ENCODE measurements around the gene CES1. TPM values are rescaled to one million over a fixed set of nuclear protein-coding genes. Genes with fewer than 3 reads are reported as not detected.
"Not testable (repeated sequence)": the region's sequence is repeated elsewhere in the genome, so short reads cannot be mapped to it uniquely, and the experiment has no call there.

CES1 gene
- total RNA-seq, 1 donor from 2014 or later: 1.0 TPM

DNA sequence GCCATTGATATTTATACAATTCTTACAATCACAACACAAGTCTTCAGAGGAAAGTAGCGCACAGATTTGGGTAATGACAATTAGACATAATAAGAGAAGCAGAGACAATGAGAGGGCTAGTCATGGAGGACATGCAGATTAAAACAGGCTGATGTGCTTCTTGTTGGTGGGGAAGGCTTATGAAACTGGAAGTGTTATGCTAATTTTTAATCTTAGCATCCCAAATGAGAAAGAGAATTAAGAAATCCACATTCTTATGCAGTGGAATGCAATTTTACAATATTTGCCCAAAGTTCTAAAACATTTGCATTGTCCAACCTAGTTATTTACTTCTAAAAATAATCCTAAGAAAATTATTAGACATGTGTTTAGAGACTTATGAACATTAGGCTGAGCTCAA, 24.6 kb downstream of the CES1 start:
- not testable (repeated sequence) for H3K9me3 ChIP-seq (ENCODE audit: control insufficient read depth in 3 of 3, low read length in 3 of 3); H3K27me3 ChIP-seq (ENCODE audit: control insufficient read depth in 3 of 3, insufficient read depth in 3 of 3, low read length in 3 of 3)

GRCh38 chr16:55805104-55805503, 27.8 kb downstream of the CES1 start:
- not testable (repeated sequence) for H3K9me3 ChIP-seq (ENCODE audit: control insufficient read depth in 3 of 3, low read length in 3 of 3); H3K27ac ChIP-seq (ENCODE audit: low read depth, low read length); H3K27me3 ChIP-seq (ENCODE audit: control insufficient read depth in 3 of 3, insufficient read depth in 3 of 3, low read length in 3 of 3); H3K4me1 ChIP-seq (ENCODE audit: control insufficient read depth in 3 of 3, insufficient read depth in 3 of 3, low read length in 3 of 3); H3K4me3 ChIP-seq (ENCODE audit: low read length in 3 of 3); H3K36me3 ChIP-seq (ENCODE audit: control insufficient read depth in 3 of 3, insufficient read depth in 3 of 3, low read length in 3 of 3); H3K9ac ChIP-seq (ENCODE audit: low read depth in 1 of 3, low read length in 3 of 3)

More for the DNA sequence above, 24.6 kb downstream of the CES1 start:
- not testable (repeated sequence) for H3K36me3 ChIP-seq (ENCODE audit: control insufficient read depth in 3 of 3, insufficient read depth in 3 of 3, low read length in 3 of 3); H3K27ac ChIP-seq (ENCODE audit: low read depth, low read length); H3K4me1 ChIP-seq (ENCODE audit: control insufficient read depth in 3 of 3, insufficient read depth in 3 of 3, low read length in 3 of 3); H3K9ac ChIP-seq (ENCODE audit: low read depth in 1 of 3, low read length in 3 of 3); H3K4me3 ChIP-seq (ENCODE audit: low read length in 3 of 3)

- not testable (repeated sequence) for H3K27me3 ChIP-seq (ENCODE audit: control insufficient read depth in 3 of 3, insufficient read depth in 3 of 3, low read length in 3 of 3); H3K9ac ChIP-seq (ENCODE audit: low read depth in 1 of 3, low read length in 3 of 3); H3K4me1 ChIP-seq (ENCODE audit: control insufficient read depth in 3 of 3, insufficient read depth in 3 of 3, low read length in 3 of 3); H3K4me3 ChIP-seq (ENCODE audit: low read length in 3 of 3); H3K9me3 ChIP-seq (ENCODE audit: control insufficient read depth in 3 of 3, low read length in 3 of 3); H3K36me3 ChIP-seq (ENCODE audit: control insufficient read depth in 3 of 3, insufficient read depth in 3 of 3, low read length in 3 of 3); H3K27ac ChIP-seq (ENCODE audit: low read depth, low read length)
These were observed 29.2 kb downstream of the CES1 start for GRCh38 chr16:55803681-55804080.

GRCh38 chr16:55792934-55793374, 39.9 kb downstream of the CES1 start:
- H3K4me1 ChIP-seq (ENCODE audit: control insufficient read depth in 3 of 3, insufficient read depth in 3 of 3, low read length in 3 of 3); H3K4me3 ChIP-seq (ENCODE audit: low read length in 3 of 3); H3K9ac ChIP-seq (ENCODE audit: low read depth in 1 of 3, low read length in 3 of 3); H3K9me3 ChIP-seq (ENCODE audit: control insufficient read depth in 3 of 3, low read length in 3 of 3); H3K27ac ChIP-seq (ENCODE audit: low read depth, low read length); H3K27me3 ChIP-seq (ENCODE audit: control insufficient read depth in 3 of 3, insufficient read depth in 3 of 3, low read length in 3 of 3); H3K36me3 ChIP-seq (ENCODE audit: control insufficient read depth in 3 of 3, insufficient read depth in 3 of 3, low read length in 3 of 3): not testable (repeated sequence)

DNA sequence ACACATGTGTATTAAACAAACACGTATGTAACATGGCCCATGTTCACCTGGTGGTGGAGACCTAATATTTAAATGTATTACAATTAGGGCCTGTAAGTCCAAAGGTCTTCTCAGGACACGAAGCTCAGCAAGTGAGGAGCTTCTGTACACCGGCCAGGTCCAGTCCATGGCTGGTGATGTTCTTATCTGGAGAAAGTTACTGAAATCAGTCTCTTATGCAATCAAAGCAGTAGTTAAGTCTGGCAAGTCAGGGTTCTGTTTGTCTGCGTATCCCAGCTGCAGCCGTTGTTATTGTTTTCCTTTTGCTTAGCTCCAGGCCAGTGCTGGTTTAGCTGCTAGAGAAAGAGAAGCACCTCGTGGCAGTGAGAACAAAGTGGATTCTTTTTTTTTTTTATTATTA, 41.4 kb downstream of the CES1 start:
- not testable (repeated sequence) for H3K9ac ChIP-seq (ENCODE audit: low read depth in 1 of 3, low read length in 3 of 3); H3K4me1 ChIP-seq (ENCODE audit: control insufficient read depth in 3 of 3, insufficient read depth in 3 of 3, low read length in 3 of 3); H3K36me3 ChIP-seq (ENCODE audit: control insufficient read depth in 3 of 3, insufficient read depth in 3 of 3, low read length in 3 of 3); H3K27ac ChIP-seq (ENCODE audit: low read depth, low read length); H3K4me3 ChIP-seq (ENCODE audit: low read length in 3 of 3); H3K9me3 ChIP-seq (ENCODE audit: control insufficient read depth in 3 of 3, low read length in 3 of 3); H3K27me3 ChIP-seq (ENCODE audit: control insufficient read depth in 3 of 3, insufficient read depth in 3 of 3, low read length in 3 of 3)

DNA sequence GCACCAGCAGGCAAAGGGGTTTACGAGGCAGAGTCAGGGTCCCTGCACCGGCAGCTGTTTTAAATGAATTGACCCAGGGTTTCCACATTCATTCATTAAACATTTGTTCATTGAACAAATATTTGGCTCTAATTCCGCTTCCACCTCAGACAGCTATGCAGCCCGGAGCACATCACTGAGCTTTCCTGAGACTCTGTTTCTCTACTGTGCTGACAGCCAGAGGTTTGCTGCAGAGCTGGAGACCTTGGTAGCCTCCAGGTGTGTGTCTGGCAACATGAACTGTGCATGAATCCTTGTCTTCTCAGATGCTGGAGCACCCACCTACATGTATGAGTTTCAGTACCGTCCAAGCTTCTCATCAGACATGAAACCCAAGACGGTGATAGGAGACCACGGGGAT, 42.7 kb downstream of the CES1 start:
- not testable (repeated sequence) for H3K4me3 ChIP-seq (ENCODE audit: low read length in 3 of 3); H3K9me3 ChIP-seq (ENCODE audit: control insufficient read depth in 3 of 3, low read length in 3 of 3); H3K9ac ChIP-seq (ENCODE audit: low read depth in 1 of 3, low read length in 3 of 3); H3K27me3 ChIP-seq (ENCODE audit: control insufficient read depth in 3 of 3, insufficient read depth in 3 of 3, low read length in 3 of 3); H3K27ac ChIP-seq (ENCODE audit: low read depth, low read length); H3K4me1 ChIP-seq (ENCODE audit: control insufficient read depth in 3 of 3, insufficient read depth in 3 of 3, low read length in 3 of 3); H3K36me3 ChIP-seq (ENCODE audit: control insufficient read depth in 3 of 3, insufficient read depth in 3 of 3, low read length in 3 of 3)

DNA sequence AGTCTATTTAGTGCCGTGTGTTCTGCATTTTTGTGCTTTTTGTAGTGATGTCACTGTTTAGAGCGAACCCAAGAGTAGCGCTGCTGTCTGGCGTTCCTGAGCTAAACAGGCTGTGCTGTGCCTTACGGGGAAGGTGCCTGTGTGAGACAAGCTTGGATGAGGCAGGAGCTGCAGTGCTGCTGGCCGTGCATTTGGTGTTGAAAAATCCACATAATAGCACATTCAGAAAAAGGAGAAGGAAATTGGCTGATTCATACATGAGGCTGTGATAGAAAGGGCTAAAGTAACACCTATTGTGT, 50.2 kb downstream of the CES1 start:
- not testable (repeated sequence) for H3K9ac ChIP-seq (ENCODE audit: low read depth in 1 of 3, low read length in 3 of 3); H3K4me1 ChIP-seq (ENCODE audit: control insufficient read depth in 3 of 3, insufficient read depth in 3 of 3, low read length in 3 of 3); H3K9me3 ChIP-seq (ENCODE audit: control insufficient read depth in 3 of 3, low read length in 3 of 3); H3K36me3 ChIP-seq (ENCODE audit: control insufficient read depth in 3 of 3, insufficient read depth in 3 of 3, low read length in 3 of 3); H3K27ac ChIP-seq (ENCODE audit: low read depth, low read length); H3K4me3 ChIP-seq (ENCODE audit: low read length in 3 of 3)
- peaks cover 6 to 15% (median 7%) of the 10 kb centered on the region in 3 donors for H3K27me3 ChIP-seq (ENCODE audit: control insufficient read depth in 3 of 3, insufficient read depth in 3 of 3, low read length in 3 of 3)

- not testable (repeated sequence) for H3K4me1 ChIP-seq (ENCODE audit: control insufficient read depth in 3 of 3, insufficient read depth in 3 of 3, low read length in 3 of 3); H3K9ac ChIP-seq (ENCODE audit: low read depth in 1 of 3, low read length in 3 of 3); H3K36me3 ChIP-seq (ENCODE audit: control insufficient read depth in 3 of 3, insufficient read depth in 3 of 3, low read length in 3 of 3); H3K9me3 ChIP-seq (ENCODE audit: control insufficient read depth in 3 of 3, low read length in 3 of 3); H3K4me3 ChIP-seq (ENCODE audit: low read length in 3 of 3); H3K27ac ChIP-seq (ENCODE audit: low read depth, low read length)
- H3K27me3 ChIP-seq (ENCODE audit: control insufficient read depth in 3 of 3, insufficient read depth in 3 of 3, low read length in 3 of 3): peaks cover 6 to 15% (median 7%) of the 10 kb centered on the region in 3 donors
These were observed 50.7 kb downstream of the CES1 start for GRCh38 chr16:55782091-55782792.

- H3K9ac ChIP-seq (ENCODE audit: low read depth in 1 of 3, low read length in 3 of 3); H3K4me3 ChIP-seq (ENCODE audit: low read length in 3 of 3); H3K36me3 ChIP-seq (ENCODE audit: control insufficient read depth in 3 of 3, insufficient read depth in 3 of 3, low read length in 3 of 3); H3K27ac ChIP-seq (ENCODE audit: low read depth, low read length); H3K4me1 ChIP-seq (ENCODE audit: control insufficient read depth in 3 of 3, insufficient read depth in 3 of 3, low read length in 3 of 3); H3K9me3 ChIP-seq (ENCODE audit: control insufficient read depth in 3 of 3, low read length in 3 of 3): not testable (repeated sequence)
- peaks cover 6 to 15% (median 7%) of the 10 kb centered on the region in 3 donors for H3K27me3 ChIP-seq (ENCODE audit: control insufficient read depth in 3 of 3, insufficient read depth in 3 of 3, low read length in 3 of 3)
These were observed 51.4 kb downstream of the CES1 start for GRCh38 chr16:55781456-55781855.

GRCh38 chr16:55780095-55780407, 52.8 kb downstream of the CES1 start:
- not testable (repeated sequence) for H3K27ac ChIP-seq (ENCODE audit: low read depth, low read length); H3K4me3 ChIP-seq (ENCODE audit: low read length in 3 of 3); H3K9me3 ChIP-seq (ENCODE audit: control insufficient read depth in 3 of 3, low read length in 3 of 3); H3K9ac ChIP-seq (ENCODE audit: low read depth in 1 of 3, low read length in 3 of 3); H3K36me3 ChIP-seq (ENCODE audit: control insufficient read depth in 3 of 3, insufficient read depth in 3 of 3, low read length in 3 of 3); H3K4me1 ChIP-seq (ENCODE audit: control insufficient read depth in 3 of 3, insufficient read depth in 3 of 3, low read length in 3 of 3)
- peaks cover 6 to 13% (median 7%) of the 10 kb centered on the region in 3 donors for H3K27me3 ChIP-seq (ENCODE audit: control insufficient read depth in 3 of 3, insufficient read depth in 3 of 3, low read length in 3 of 3)
